Prostate gland (tissue), 2 donors: Measurements from ENCODE around the gene STK36.

ENCODE experiments used
- POLR2A ChIP-seq: fragments of 450-650 bp; IDR thresholded peaks from one replicate; pipeline ENCODE4 v1.6.1; 2016; ENCODE audit warnings: antibody characterized with exemption, mild to moderate bottlenecking
- TF ChIP-seq, protein P1 (sequence below), 4 experiments: fragments of 200-600 bp in 2 of 4; fragments of 450-650 bp in 2 of 4; sonication (generic) in 2 of 4; IDR thresholded peaks; 1 replicate in 3 of 4; 2 replicates in 1 of 4; pipeline ENCODE4 v1.5.1; 2016 to 2019; ENCODE audit warnings: antibody characterized with exemption in 4 of 4, mild to moderate bottlenecking in 2 of 4, moderate library complexity in 2 of 4

DNA sequence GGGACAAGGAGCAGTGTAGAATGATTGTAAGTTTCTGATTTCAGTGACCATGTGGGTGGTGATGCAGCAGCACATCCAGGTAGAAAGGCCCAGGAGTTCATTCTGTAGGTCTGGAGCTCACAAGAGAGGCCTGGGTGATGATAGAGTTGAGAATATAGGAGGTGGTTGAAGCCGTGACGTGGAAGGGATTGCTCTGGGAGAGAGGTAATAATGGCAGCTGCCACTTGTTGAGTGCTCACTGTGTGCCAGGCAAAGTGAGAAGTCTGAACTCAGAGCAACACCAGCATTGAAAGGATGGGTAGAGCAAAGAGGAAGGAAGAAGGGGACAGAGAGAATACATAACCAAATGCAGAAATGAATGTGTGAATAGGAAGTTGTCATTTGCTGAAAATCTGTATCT lies 42.0 kb downstream of the STK36 start:
- TF ChIP-seq, protein P1, sequence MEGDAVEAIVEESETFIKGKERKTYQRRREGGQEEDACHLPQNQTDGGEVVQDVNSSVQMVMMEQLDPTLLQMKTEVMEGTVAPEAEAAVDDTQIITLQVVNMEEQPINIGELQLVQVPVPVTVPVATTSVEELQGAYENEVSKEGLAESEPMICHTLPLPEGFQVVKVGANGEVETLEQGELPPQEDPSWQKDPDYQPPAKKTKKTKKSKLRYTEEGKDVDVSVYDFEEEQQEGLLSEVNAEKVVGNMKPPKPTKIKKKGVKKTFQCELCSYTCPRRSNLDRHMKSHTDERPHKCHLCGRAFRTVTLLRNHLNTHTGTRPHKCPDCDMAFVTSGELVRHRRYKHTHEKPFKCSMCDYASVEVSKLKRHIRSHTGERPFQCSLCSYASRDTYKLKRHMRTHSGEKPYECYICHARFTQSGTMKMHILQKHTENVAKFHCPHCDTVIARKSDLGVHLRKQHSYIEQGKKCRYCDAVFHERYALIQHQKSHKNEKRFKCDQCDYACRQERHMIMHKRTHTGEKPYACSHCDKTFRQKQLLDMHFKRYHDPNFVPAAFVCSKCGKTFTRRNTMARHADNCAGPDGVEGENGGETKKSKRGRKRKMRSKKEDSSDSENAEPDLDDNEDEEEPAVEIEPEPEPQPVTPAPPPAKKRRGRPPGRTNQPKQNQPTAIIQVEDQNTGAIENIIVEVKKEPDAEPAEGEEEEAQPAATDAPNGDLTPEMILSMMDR (IDR thresholded peaks at IDR 0.05): no peak
- no peak for TF ChIP-seq POLR2A
